ENCODE results near the gene RMC1.

RMC1 gene

GRCh38 chr18:23528580-23529472, 25.5 kb downstream of the RMC1 start:
- no peaks in the 10 kb centered on the region for H3K9me3 ChIP-seq (ENCODE audit: insufficient read depth, low read length)
- H4K20me1 ChIP-seq (ENCODE audit: insufficient read depth, low read length), result peaks cover 17% of the 10 kb centered on the region
- H3K4me3 ChIP-seq (ENCODE audit: low read length), result no peak overlapping the region
- no peak overlapping the region for H2AFZ ChIP-seq (ENCODE audit: low read depth, low read length)
- H3K79me2 ChIP-seq (ENCODE audit: low read length), result no peaks in the 10 kb centered on the region
- H3K9ac ChIP-seq (ENCODE audit: low read length), result no peak overlapping the region
- H3K4me1 ChIP-seq (ENCODE audit: low read length), result peaks cover 6% of the 10 kb centered on the region
- H3K27ac ChIP-seq (ENCODE audit: low read length), result no peak overlapping the region
- peaks cover 56% of the 10 kb centered on the region for H3K36me3 ChIP-seq (replicated peaks; ENCODE audit: low read depth, low read length)
- no peaks in the 10 kb centered on the region for H3K27me3 ChIP-seq (ENCODE audit: low read depth, low read length)
- TF ChIP-seq CTCF (IDR thresholded peaks at IDR 0.05; ENCODE audit: low read depth, low read length), result no peak
- no peak for TF ChIP-seq EZH2phosphoT487 (IDR thresholded peaks at IDR 0.05; ENCODE audit: low read depth)
- no peak overlapping the region for H3K4me2 ChIP-seq (ENCODE audit: low read length)

DNA sequence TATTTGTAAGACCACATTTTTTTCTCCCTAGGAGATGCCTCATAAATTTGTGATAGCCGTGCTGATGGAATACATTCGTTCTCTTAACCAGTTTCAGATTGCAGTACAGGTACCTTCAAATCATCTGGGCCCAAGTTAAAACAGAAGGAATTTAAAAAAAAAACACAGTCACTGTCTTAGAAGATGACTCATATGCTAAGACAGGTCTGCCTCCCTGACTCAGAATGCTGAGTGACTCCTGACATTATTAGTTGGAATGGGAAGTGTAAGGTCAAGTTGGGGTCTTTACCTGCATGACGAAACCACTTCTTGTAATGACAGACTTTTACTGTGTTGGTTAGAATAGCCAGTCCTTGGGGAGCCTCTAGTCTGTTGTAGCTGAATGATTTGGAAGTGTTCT, 26.3 kb downstream of the RMC1 start:
- Histone ChIP-seq H3K79me2 (ENCODE audit: low read length) (no peaks in the 10 kb centered on the region), H4K20me1 (ENCODE audit: insufficient read depth, low read length) (peaks cover 9% of the 10 kb centered on the region), H3K4me2 (ENCODE audit: low read length) (no peak overlapping the region), H2AFZ (ENCODE audit: low read depth, low read length) (no peak overlapping the region), H3K9me3 (ENCODE audit: insufficient read depth, low read length) (no peaks in the 10 kb centered on the region), H3K4me3 (ENCODE audit: low read length) (no peak overlapping the region), H3K27ac (ENCODE audit: low read length) (no peak overlapping the region), H3K4me1 (ENCODE audit: low read length) (no peaks in the 10 kb centered on the region), H3K27me3 (ENCODE audit: low read depth, low read length) (no peaks in the 10 kb centered on the region), H3K9ac (ENCODE audit: low read length) (no peak overlapping the region), H3K36me3 (replicated peaks; ENCODE audit: low read depth, low read length) (peaks cover 56% of the 10 kb centered on the region)
- TF ChIP-seq CTCF (IDR thresholded peaks at IDR 0.05; ENCODE audit: low read depth, low read length) (no peak), EZH2phosphoT487 (IDR thresholded peaks at IDR 0.05; ENCODE audit: low read depth) (no peak)

DNA sequence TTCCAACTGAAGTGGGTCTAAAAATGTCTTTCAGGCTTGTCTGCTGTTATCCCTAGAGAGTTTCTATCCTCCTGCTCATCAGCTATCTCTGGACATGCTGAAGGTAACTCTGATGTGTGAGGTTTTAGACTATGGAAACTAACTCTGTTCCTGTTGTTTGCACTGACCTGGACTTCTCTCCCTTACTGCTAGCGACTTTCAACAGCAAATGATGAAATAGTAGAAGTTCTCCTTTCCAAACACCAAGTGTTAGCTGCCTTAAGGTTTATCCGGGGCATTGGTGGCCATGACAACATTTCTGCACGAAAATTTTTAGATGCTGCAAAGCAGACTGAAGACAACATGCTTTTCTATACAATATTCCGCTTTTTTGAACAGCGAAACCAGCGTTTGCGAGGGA, 26.9 kb downstream of the RMC1 start:
- Histone ChIP-seq H3K4me3 (ENCODE audit: low read length) (no peak overlapping the region), H3K79me2 (ENCODE audit: low read length) (no peaks in the 10 kb centered on the region), H3K36me3 (replicated peaks; ENCODE audit: low read depth, low read length) (peaks cover 60% of the 10 kb centered on the region), H3K27ac (ENCODE audit: low read length) (no peak overlapping the region), H3K9ac (ENCODE audit: low read length) (no peak overlapping the region), H4K20me1 (ENCODE audit: insufficient read depth, low read length) (peaks cover 9% of the 10 kb centered on the region; the same call in 1 of the 2 replicates), H3K9me3 (ENCODE audit: insufficient read depth, low read length) (no peaks in the 10 kb centered on the region), H3K4me1 (ENCODE audit: low read length) (no peaks in the 10 kb centered on the region), H3K27me3 (ENCODE audit: low read depth, low read length) (no peaks in the 10 kb centered on the region), H3K4me2 (ENCODE audit: low read length) (no peak overlapping the region), H2AFZ (ENCODE audit: low read depth, low read length) (no peak overlapping the region)
- TF ChIP-seq EZH2phosphoT487 (IDR thresholded peaks at IDR 0.05; ENCODE audit: low read depth) (no peak), CTCF (IDR thresholded peaks at IDR 0.05; ENCODE audit: low read depth, low read length) (no peak)

DNA sequence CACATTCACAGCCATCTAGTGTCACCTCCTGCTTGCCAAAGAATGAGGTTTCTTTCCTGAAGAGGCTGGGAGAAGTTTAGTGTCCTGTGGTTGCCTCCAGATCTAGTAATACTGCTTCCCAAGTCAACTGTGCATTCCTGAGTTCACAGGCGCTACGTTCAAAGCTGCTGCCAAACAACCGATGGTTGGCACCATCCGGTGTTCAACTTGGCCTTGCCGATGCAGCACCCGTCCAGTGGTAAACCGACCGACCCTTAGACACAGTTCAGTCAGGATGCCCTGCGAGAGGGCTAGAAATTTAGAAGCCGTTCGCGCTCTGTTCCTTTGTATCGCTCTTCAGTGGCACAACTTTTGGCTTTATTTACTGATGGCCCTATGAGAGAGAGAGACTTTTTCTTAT, 28.6 kb downstream of the RMC1 start:
- Histone ChIP-seq H3K27me3 (ENCODE audit: low read depth, low read length) (no peaks in the 10 kb centered on the region), H4K20me1 (ENCODE audit: insufficient read depth, low read length) (peaks cover 4% of the 10 kb centered on the region; the same call in 1 of the 2 replicates), H3K4me2 (ENCODE audit: low read length) (no peak overlapping the region), H3K79me2 (ENCODE audit: low read length) (no peaks in the 10 kb centered on the region), H3K9ac (ENCODE audit: low read length) (no peak overlapping the region), H3K36me3 (replicated peaks; ENCODE audit: low read depth, low read length) (peaks cover 62% of the 10 kb centered on the region), H2AFZ (ENCODE audit: low read depth, low read length) (no peak overlapping the region), H3K4me3 (ENCODE audit: low read length) (no peak overlapping the region), H3K4me1 (ENCODE audit: low read length) (no peaks in the 10 kb centered on the region), H3K9me3 (ENCODE audit: insufficient read depth, low read length) (no peaks in the 10 kb centered on the region), H3K27ac (ENCODE audit: low read length) (no peak overlapping the region)
- TF ChIP-seq CTCF (IDR thresholded peaks at IDR 0.05; ENCODE audit: low read depth, low read length), result no peak
- no peak for TF ChIP-seq EZH2phosphoT487 (IDR thresholded peaks at IDR 0.05; ENCODE audit: low read depth)
